GM12873 (cell line): ENCODE results near the gene DNAJA3.

Experiments used
- TF ChIP-seq, protein P1 (sequence below): IDR thresholded peaks from 2 replicates; pipeline ENCODE4 v1.5.1; 2012; ENCODE audit warnings: low read depth, mild to moderate bottlenecking, moderate library complexity, low read length, control low read depth; ENCODE audit not compliant: insufficient read depth; ENCODE audit errors: missing control alignments

DNAJA3 gene

GRCh38 chr16:4442371-4442770 is 16.7 kb downstream of the DNAJA3 start:
- TF ChIP-seq, protein P1, sequence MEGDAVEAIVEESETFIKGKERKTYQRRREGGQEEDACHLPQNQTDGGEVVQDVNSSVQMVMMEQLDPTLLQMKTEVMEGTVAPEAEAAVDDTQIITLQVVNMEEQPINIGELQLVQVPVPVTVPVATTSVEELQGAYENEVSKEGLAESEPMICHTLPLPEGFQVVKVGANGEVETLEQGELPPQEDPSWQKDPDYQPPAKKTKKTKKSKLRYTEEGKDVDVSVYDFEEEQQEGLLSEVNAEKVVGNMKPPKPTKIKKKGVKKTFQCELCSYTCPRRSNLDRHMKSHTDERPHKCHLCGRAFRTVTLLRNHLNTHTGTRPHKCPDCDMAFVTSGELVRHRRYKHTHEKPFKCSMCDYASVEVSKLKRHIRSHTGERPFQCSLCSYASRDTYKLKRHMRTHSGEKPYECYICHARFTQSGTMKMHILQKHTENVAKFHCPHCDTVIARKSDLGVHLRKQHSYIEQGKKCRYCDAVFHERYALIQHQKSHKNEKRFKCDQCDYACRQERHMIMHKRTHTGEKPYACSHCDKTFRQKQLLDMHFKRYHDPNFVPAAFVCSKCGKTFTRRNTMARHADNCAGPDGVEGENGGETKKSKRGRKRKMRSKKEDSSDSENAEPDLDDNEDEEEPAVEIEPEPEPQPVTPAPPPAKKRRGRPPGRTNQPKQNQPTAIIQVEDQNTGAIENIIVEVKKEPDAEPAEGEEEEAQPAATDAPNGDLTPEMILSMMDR, result no peak

- TF ChIP-seq, protein P1, result no peak
Observed at GRCh38 chr16:4443271-4443670, 17.6 kb downstream of the DNAJA3 start.

DNA sequence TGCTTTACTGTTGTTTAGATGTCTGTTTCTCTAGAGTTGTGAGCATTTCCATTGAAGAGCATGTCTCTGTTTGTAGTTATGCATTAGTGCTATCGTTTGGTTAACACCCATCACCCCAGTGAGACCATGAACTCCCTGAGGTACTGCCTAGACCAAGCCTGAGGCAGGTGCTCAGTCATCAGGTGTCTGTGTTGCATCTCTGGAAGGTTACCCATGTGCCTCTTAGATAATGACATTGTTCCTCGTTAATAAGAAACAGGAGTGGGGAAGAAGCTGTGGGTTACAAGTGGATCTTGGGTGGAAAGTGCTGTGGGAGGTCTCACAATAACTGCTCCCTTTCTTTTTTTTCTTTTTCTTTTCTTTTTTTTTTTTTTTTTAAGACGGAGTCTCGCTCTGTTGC is 18.3 kb downstream of the DNAJA3 start:
- TF ChIP-seq, protein P1, result no peak

GRCh38 chr16:4450430-4450829 is 24.8 kb downstream of the DNAJA3 start:
- TF ChIP-seq, protein P1, result no peak

- TF ChIP-seq, protein P1, result no peak
Observed at GRCh38 chr16:4450931-4451519, 25.4 kb downstream of the DNAJA3 start.

- TF ChIP-seq, protein P1, result no peak
Observed at GRCh38 chr16:4452674-4453073, 27.0 kb downstream of the DNAJA3 start.

- TF ChIP-seq, protein P1, result no peak
Observed at GRCh38 chr16:4454623-4455022, 29.0 kb downstream of the DNAJA3 start.
